Muscle layer of duodenum (tissue), 2 donors: ENCODE measurements around the gene TMEM245.

Experiments used
- H3K27ac ChIP-seq: one replicate; pipeline ENCODE4 v1.7.0; 2013; ENCODE audit warnings: mild to moderate bottlenecking, low read length
- H3K27me3 ChIP-seq: one replicate; pipeline ENCODE4 v1.7.0; 2013; ENCODE audit warnings: low read depth, mild to moderate bottlenecking, control low read depth, low read length
- H3K36me3 ChIP-seq, 2 donors: one replicate each; pipeline ENCODE4 v1.7.0; 2013; ENCODE audit warnings: low read length in 2 of 2, control low read depth in 1 of 2, mild to moderate bottlenecking in 1 of 2; ENCODE audit not compliant: insufficient read depth in 2 of 2, control insufficient read depth in 1 of 2
- H3K4me1 ChIP-seq, 2 donors: one replicate each; pipeline ENCODE4 v1.7.0; 2013; ENCODE audit warnings: low read length in 2 of 2, mild to moderate bottlenecking in 2 of 2, control low read depth in 1 of 2, moderate library complexity in 1 of 2; ENCODE audit not compliant: insufficient read depth in 2 of 2, control insufficient read depth in 1 of 2
- H3K4me3 ChIP-seq, 2 donors: one replicate each; pipeline ENCODE4 v1.7.0; 2013; ENCODE audit warnings: low read length in 2 of 2, low read depth in 1 of 2, mild to moderate bottlenecking in 1 of 2
- H3K9me3 ChIP-seq, 2 donors: one replicate each; pipeline ENCODE4 v1.7.0; 2013; ENCODE audit warnings: low read length in 2 of 2, control low read depth in 1 of 2, mild to moderate bottlenecking in 1 of 2; ENCODE audit not compliant: control insufficient read depth in 1 of 2
- donor health status: healthy.

TMEM245 gene

DNA sequence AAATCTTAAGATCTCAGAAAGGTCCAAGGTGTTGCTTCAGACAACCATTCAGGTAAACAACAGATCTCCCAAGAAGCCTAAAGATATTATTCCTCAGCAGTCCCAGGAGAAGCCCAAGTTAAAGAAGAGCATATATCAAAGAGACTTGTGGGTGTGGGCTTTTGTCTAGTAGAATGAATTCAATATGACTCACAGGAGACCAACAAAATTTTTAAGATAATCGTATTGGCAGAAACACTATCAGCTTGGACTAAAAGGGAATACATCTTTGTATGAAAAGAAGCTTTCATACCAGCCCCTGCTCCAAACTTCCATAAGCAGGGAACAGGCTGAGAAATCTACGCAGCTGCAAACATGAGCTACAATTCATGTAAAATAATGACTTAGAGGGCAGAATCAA is 116.6 kb downstream of the TMEM245 start:
- Histone ChIP-seq H3K27me3 (no peaks in the 10 kb centered on the region), H3K36me3 (peaks cover 0 to 8% of the 10 kb centered on the region in 2 donors), H3K4me3 (no peak overlapping the region), H3K27ac (no peak overlapping the region), H3K9me3 (peaks cover 6 to 15% of the 10 kb centered on the region in 2 donors), H3K4me1 (no peaks in the 10 kb centered on the region)

DNA sequence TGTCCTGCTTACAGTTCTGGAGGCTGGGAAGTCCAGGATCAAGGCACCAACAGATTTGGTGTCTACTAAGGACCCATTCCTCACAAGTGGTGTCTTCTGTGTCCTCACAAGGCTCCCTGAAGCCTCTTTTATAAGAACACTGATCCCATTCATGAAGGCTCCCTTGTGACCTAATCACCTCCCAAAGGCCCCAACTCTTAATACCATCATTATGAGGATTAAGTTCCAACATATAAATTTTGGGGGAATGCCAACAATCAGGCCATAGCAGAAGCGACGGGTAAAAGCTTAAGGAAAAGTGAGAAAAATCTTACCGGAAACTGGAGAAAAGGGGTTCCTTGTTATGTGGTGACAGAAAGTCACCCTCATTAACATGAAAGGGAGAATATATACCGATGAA is 117.6 kb downstream of the TMEM245 start:
- H3K27ac ChIP-seq: no peak overlapping the region

DNA sequence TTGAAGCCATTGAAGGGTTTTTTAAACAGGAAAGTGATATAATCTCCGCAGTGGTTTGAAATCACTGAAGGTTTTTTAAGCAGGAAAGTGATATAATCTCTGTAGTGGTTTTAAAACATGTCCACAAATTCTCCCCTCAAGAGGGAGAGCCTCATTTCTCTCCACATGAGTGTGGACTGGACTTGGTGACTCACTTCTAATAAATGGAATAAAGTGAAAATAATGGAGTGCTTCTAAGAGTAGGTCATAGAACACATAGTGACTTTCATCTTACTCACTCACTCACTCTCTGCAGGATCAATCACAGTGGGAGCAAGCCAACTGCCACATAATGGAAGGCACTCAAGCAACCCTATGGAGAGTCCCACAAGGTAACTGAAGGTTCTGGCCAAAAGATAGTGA is 118.5 kb downstream of the TMEM245 start:
- Histone ChIP-seq H3K4me3 (no peak overlapping the region), H3K4me1 (no peaks in the 10 kb centered on the region), H3K9me3 (peaks cover 6 to 15% of the 10 kb centered on the region in 2 donors), H3K36me3 (peaks cover 0 to 8% of the 10 kb centered on the region in 2 donors), H3K27ac (no peak overlapping the region), H3K27me3 (no peaks in the 10 kb centered on the region)

More for the DNA sequence above, 117.6 kb downstream of the TMEM245 start:
- H3K4me1 ChIP-seq: no peaks in the 10 kb centered on the region
- no peak overlapping the region for H3K4me3 ChIP-seq
- peaks cover 6 to 15% of the 10 kb centered on the region in 2 donors for H3K9me3 ChIP-seq
- no peaks in the 10 kb centered on the region for H3K27me3 ChIP-seq
- H3K36me3 ChIP-seq: peaks cover 0 to 8% of the 10 kb centered on the region in 2 donors

DNA sequence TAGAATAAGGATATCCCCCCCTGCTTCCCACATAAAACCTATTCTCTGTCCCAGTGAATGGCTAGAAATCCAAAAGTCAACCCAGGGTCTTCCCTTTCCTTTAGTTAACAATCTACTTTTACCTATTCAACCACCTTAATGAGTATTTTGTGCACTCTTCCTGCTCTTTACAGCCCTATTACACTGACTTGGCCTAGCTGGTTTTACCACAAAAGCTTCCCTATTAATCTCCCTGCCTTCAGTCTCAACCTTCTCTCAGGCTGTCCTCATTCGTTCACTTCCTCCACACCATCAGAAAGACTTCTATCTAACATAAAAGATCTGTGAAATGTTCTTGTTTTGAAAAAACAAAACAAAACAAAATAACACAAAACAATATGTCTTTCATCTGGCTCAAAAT is 122.6 kb downstream of the TMEM245 start:
- Histone ChIP-seq H3K4me3 (no peak overlapping the region), H3K4me1 (peaks cover 0 to 7% of the 10 kb centered on the region in 2 donors), H3K27me3 (no peaks in the 10 kb centered on the region), H3K27ac (no peak overlapping the region), H3K9me3 (no peaks in the 10 kb centered on the region), H3K36me3 (peaks cover 0 to 8% of the 10 kb centered on the region in 2 donors)

DNA sequence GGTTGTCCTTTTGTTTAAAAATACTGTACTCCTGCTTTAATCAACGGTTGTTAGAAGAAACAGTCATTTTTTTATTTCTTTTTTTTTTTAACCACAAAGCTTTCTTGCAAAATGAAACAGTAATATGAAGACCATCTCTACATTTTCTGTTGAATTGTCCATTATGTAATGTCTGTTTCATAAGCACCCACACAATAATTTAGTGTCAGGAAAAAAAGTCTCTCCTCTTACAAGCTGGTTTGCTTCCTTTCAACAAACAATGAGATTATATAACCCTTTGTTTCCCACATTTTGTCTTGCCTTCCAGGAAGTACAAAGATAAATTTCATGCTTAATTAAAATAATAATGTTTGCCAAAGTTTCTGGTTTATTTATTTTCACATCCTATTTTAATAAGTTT is 123.1 kb downstream of the TMEM245 start:
- Histone ChIP-seq H3K27me3 (no peaks in the 10 kb centered on the region), H3K4me3 (no peak overlapping the region), H3K36me3 (peaks cover 0 to 13% of the 10 kb centered on the region in 2 donors), H3K9me3 (no peaks in the 10 kb centered on the region), H3K4me1 (peaks cover 0 to 7% of the 10 kb centered on the region in 2 donors), H3K27ac (no peak overlapping the region)

DNA sequence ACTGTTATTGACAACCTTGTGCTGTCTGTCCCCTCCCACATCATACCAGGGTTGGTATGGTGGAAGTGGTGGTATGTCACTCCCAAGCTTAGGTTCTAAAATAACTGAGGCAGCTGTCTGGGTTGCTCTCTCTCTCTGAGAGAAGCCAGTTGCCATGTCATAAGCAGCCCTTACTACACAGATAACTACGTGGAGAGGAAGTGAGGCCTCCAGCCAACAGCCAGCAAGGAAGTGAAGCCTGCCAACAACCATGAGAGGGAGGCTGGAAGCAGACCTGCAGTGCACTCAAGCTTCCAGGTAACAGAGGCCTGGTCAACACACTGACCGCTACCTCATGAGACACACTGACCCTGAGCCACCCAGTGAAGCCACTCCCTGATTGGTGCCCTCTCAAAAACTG is 125.1 kb downstream of the TMEM245 start:
- peaks cover 0 to 7% of the 10 kb centered on the region in 2 donors for H3K4me1 ChIP-seq
- no peaks in the 10 kb centered on the region for H3K27me3 ChIP-seq
- H3K9me3 ChIP-seq: no peaks in the 10 kb centered on the region
- H3K27ac ChIP-seq: no peak overlapping the region
- H3K4me3 ChIP-seq: no peak overlapping the region
- H3K36me3 ChIP-seq: peaks cover 0 to 20% of the 10 kb centered on the region in 2 donors

DNA sequence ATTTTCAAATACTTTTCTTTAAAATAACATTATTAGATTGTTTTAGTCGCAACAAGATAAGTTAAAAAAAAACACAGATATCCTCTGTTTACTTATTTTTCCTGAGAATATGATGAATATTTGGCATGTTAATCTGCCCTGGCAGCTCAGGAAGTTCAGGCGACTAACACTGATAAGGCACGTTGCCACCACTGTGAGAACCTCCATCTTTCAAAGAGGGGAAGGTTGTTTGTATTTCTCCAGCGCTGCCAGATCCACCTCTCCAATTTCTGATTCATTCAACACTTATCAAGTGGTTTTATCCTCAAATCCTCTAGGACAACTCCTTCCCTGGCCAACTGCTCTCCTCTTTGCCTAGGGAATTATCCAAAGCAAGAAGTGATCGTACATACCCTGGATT is 128.3 kb downstream of the TMEM245 start:
- no peaks in the 10 kb centered on the region for H3K27me3 ChIP-seq
- no peak overlapping the region for H3K27ac ChIP-seq
- H3K9me3 ChIP-seq: no peaks in the 10 kb centered on the region
- H3K4me3 ChIP-seq: no peak overlapping the region
- H3K36me3 ChIP-seq: peaks cover 0 to 29% of the 10 kb centered on the region in 2 donors
- peaks cover 0 to 7% of the 10 kb centered on the region in 2 donors for H3K4me1 ChIP-seq

DNA sequence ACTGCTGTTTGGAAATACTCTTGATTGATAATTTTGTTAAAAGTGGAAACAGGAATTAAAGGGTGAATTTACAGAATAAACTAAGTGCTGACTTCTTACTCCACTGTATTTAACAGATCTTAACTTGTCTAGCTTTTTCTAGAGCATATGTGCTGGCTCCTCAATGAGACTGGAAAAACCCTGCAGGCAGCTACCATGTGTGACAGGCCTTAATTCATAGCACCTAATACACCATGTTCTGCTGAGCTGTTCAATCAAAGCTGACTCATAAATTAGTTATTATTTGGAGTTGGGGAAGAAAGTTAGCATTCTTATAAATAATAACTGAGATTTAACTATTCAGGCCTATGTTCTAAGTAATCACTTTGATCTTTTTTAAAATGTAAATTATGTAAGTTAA is 135.9 kb downstream of the TMEM245 start:
- H3K27ac ChIP-seq: no peak overlapping the region
- H3K27me3 ChIP-seq: no peaks in the 10 kb centered on the region
- H3K4me1 ChIP-seq: peaks cover 0 to 5% of the 10 kb centered on the region in 2 donors
- H3K9me3 ChIP-seq: no peaks in the 10 kb centered on the region
- H3K36me3 ChIP-seq: peaks cover 6 to 26% of the 10 kb centered on the region in 2 donors
- H3K4me3 ChIP-seq: no peak overlapping the region

DNA sequence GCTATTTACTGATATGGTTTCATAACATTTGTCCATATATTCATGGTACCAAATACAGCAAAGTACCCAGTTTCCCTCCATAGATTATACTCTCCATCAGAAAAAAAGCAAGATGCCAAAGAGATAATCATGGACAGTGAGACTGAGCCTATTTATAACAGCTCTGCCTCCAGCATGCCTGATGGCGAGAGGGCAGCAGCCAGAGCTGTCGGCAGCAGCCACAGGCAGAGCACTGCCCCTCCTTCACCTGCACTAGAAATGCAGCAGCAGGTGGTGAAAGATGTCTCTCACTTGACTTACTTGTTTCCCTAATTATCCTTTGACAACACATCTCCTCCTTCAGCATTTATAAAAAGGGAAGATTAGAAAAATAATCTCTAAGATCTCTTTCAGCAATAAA is 138.9 kb downstream of the TMEM245 start:
- Histone ChIP-seq H3K27ac (no peak overlapping the region), H3K4me3 (no peak overlapping the region), H3K4me1 (peaks cover 0 to 14% of the 10 kb centered on the region in 2 donors), H3K9me3 (no peaks in the 10 kb centered on the region), H3K27me3 (no peaks in the 10 kb centered on the region), H3K36me3 (peaks cover 6 to 26% of the 10 kb centered on the region in 2 donors)

DNA sequence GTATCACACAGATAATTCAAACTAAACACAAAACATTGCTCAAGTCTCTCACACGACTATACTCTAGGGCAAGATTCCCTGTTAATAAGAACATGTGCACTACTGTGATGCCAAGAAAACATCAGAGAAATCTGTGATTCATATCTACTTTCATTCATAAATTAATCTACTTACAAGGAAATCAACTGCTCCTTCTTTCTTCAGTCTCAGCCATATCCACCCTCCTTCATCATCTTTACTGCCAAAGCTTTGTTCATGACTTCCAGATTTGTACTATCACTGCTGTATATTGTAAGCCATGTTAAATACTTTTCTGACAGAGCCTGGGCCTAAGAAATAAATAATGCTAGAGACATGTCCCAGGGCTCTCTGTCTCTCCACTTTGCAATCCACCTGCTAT is 141.5 kb downstream of the TMEM245 start:
- no peaks in the 10 kb centered on the region for H3K27me3 ChIP-seq
- H3K4me1 ChIP-seq: peaks cover 0 to 27% of the 10 kb centered on the region in 2 donors
- peaks cover 6 to 18% of the 10 kb centered on the region in 2 donors for H3K36me3 ChIP-seq
- H3K27ac ChIP-seq: no peak overlapping the region
- H3K4me3 ChIP-seq: no peak overlapping the region
- H3K9me3 ChIP-seq: no peaks in the 10 kb centered on the region

DNA sequence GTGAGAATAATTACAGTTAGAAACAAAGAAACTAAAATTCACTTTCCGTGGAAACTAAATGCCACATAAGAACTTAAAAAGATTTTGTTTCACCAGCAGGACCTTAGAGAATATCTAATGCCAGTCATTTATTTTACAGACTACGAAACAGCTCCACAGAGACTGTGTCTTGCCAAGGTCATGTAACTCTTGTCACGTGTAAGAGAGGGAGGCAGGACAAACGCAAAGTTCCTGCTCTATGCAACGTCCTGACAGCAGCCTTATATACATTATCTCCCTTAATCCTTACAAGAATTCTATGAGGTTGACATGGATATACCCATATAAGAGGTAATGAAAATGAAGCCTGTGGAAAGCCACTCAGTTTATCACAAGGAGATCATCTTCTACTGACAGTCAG is 145.9 kb downstream of the TMEM245 start:
- H3K27me3 ChIP-seq: no peaks in the 10 kb centered on the region
- no peak overlapping the region for H3K27ac ChIP-seq
- H3K36me3 ChIP-seq: peaks cover 0 to 4% of the 10 kb centered on the region in 2 donors
- no peak overlapping the region for H3K4me3 ChIP-seq
- peaks cover 0 to 28% of the 10 kb centered on the region in 2 donors for H3K4me1 ChIP-seq
- no peaks in the 10 kb centered on the region for H3K9me3 ChIP-seq

DNA sequence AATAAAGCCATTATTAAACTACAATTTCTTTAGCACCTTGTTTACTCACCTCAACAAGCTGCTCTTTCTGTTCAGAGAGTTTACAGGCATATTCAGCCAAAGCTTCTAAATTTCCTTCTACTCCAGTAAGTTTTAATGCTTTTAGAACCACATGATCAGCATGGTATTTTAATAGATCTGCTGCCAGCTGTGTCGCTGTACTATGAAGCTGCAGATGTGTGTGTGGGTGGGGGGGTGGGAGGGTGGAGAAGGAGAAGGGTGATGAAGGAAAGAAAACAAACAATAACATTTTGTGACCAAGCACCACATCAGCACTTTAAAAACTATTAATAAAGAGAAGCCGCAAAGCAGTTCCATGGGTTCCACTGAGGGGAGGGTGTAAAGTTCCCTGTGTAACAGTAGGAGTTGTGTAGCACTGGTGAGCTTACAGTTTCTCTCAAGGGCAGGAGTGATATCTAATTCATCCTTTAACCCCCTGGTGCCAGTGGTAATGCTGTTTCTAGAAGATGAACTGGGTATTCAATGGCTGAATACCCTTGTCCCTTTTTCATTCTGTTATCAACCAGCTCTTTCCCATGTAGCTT is 147.0 kb downstream of the TMEM245 start:
- Histone ChIP-seq H3K9me3 (no peaks in the 10 kb centered on the region), H3K27ac (no peak overlapping the region), H3K4me1 (peaks cover 0 to 26% of the 10 kb centered on the region in 2 donors), H3K4me3 (no peak overlapping the region), H3K27me3 (no peaks in the 10 kb centered on the region), H3K36me3 (no peaks in the 10 kb centered on the region)
